Parathyroid adenoma (tissue), 2 donors: Measurements from ENCODE around the gene B4GALT2.

Experiments used
- H2AFZ ChIP-seq: fragments of 300-600 bp; sonication (generic); one replicate; pipeline ENCODE4 v1.7.0; 2017; ENCODE audit warnings: antibody characterized with exemption, mild to moderate bottlenecking
- H3K27ac ChIP-seq: fragments of 300-600 bp; sonication (generic); one replicate; pipeline ENCODE4 v1.7.0; 2017
- H3K27me3 ChIP-seq: fragments of 300-600 bp; sonication (generic); one replicate; pipeline ENCODE4 v1.7.0; 2017; ENCODE audit warnings: low read length; ENCODE audit not compliant: control insufficient read depth, insufficient read depth
- H3K36me3 ChIP-seq: fragments of 300-600 bp; sonication (generic); one replicate; pipeline ENCODE4 v1.7.0; 2017; ENCODE audit warnings: low read length; ENCODE audit not compliant: control insufficient read depth, insufficient read depth
- H3K4me1 ChIP-seq: fragments of 300-600 bp; sonication (generic); one replicate; pipeline ENCODE4 v1.7.0; 2017; ENCODE audit warnings: control low read depth
- H3K4me2 ChIP-seq: fragments of 300-600 bp; sonication (generic); one replicate; pipeline ENCODE4 v1.7.0; 2017; ENCODE audit warnings: low read length
- H3K4me3 ChIP-seq: fragments of 300-600 bp; sonication (generic); one replicate; pipeline ENCODE4 v1.7.0; 2017; ENCODE audit warnings: low read depth, low read length
- H3K79me2 ChIP-seq: fragments of 300-600 bp; sonication (generic); one replicate; pipeline ENCODE4 v1.7.0; 2017; ENCODE audit warnings: control low read depth
- H3K9ac ChIP-seq: fragments of 300-600 bp; sonication (generic); one replicate; pipeline ENCODE4 v1.7.0; 2017; ENCODE audit warnings: mild to moderate bottlenecking
- H3K9me3 ChIP-seq: fragments of 300-600 bp; sonication (generic); one replicate; pipeline ENCODE4 v1.7.0; 2017; ENCODE audit warnings: low read length; ENCODE audit not compliant: control insufficient read depth
- CTCF ChIP-seq: fragments of 300-600 bp; sonication (generic); IDR thresholded peaks from one replicate; pipeline ENCODE4 v1.7.0; 2017; ENCODE audit warnings: antibody characterized with exemption, mild to moderate bottlenecking
- donor health status: primary hyperparathyroidism.

B4GALT2 gene

GRCh38 chr1:44033756-44034155, 54.7 kb downstream of the B4GALT2 start:
- TF ChIP-seq CTCF = no peak
- Histone ChIP-seq H3K4me3 (no peak overlapping the region), H3K4me2 (no peak overlapping the region), H3K79me2 (no peaks in the 10 kb centered on the region), H2AFZ (no peak overlapping the region), H3K9me3 (no peaks in the 10 kb centered on the region), H3K36me3 (no peaks in the 10 kb centered on the region), H3K27ac (no peak overlapping the region), H3K9ac (no peak overlapping the region), H3K27me3 (no peaks in the 10 kb centered on the region), H3K4me1 (no peaks in the 10 kb centered on the region)

- Histone ChIP-seq H3K27me3 (no peaks in the 10 kb centered on the region), H3K9me3 (no peaks in the 10 kb centered on the region), H3K4me2 (no peak overlapping the region), H3K27ac (no peak overlapping the region), H3K4me1 (no peaks in the 10 kb centered on the region), H3K36me3 (no peaks in the 10 kb centered on the region), H3K9ac (no peak overlapping the region), H3K79me2 (no peaks in the 10 kb centered on the region), H2AFZ (no peak overlapping the region), H3K4me3 (no peak overlapping the region)
- TF ChIP-seq CTCF = no peak
These were observed 55.4 kb downstream of the B4GALT2 start for GRCh38 chr1:44034423-44034822.

- Histone ChIP-seq H3K27me3 (no peaks in the 10 kb centered on the region), H3K4me1 (no peaks in the 10 kb centered on the region), H3K27ac (no peak overlapping the region), H3K9me3 (no peaks in the 10 kb centered on the region), H2AFZ (no peak overlapping the region), H3K4me3 (no peak overlapping the region), H3K36me3 (no peaks in the 10 kb centered on the region), H3K9ac (no peak overlapping the region), H3K79me2 (no peaks in the 10 kb centered on the region), H3K4me2 (no peak overlapping the region)
- no peak for TF ChIP-seq CTCF
These were observed 56.1 kb downstream of the B4GALT2 start for GRCh38 chr1:44034976-44035716.

GRCh38 chr1:44035726-44036408, 56.9 kb downstream of the B4GALT2 start:
- H3K9me3 ChIP-seq = no peaks in the 10 kb centered on the region
- H2AFZ ChIP-seq = no peak overlapping the region
- H3K36me3 ChIP-seq = no peaks in the 10 kb centered on the region
- H3K79me2 ChIP-seq = no peaks in the 10 kb centered on the region
- no peak for TF ChIP-seq CTCF
- no peak overlapping the region for H3K4me2 ChIP-seq
- H3K27me3 ChIP-seq = no peaks in the 10 kb centered on the region
- H3K9ac ChIP-seq = no peak overlapping the region
- no peaks in the 10 kb centered on the region for H3K4me1 ChIP-seq
- no peak overlapping the region for H3K4me3 ChIP-seq
- H3K27ac ChIP-seq = no peak overlapping the region
